Astrocyte (in vitro differentiated cells and primary cell): ENCODE measurements around the gene DCLRE1A. TPM values are rescaled to one million over a fixed set of nuclear protein-coding genes. Genes with fewer than 3 reads are reported as not detected.

Source experiments
- DNase-seq: peaks from one replicate; pipeline ENCODE4 v3.0.0-alpha.2; 2010; ENCODE audit warnings: low read depth
- FAIRE-seq: peaks from 2 replicates; lab custom pipeline; 2011; peaks lifted over from hg19 to GRCh38; lab: Jason Lieb, UNC
- H2AFZ ChIP-seq: 2 replicates; pipeline ENCODE4 v1.6.0; 2012; ENCODE audit warnings: low read depth, low read length, inconsistent platforms
- H3K27ac ChIP-seq: 2 replicates; pipeline ENCODE4 v1.5.1; 2011; ENCODE audit warnings: low read depth, low read length, inconsistent platforms
- H3K27me3 ChIP-seq: 2 replicates; pipeline ENCODE4 v1.6.0; 2011; ENCODE audit warnings: low read length, inconsistent platforms; ENCODE audit not compliant: insufficient read depth
- H3K36me3 ChIP-seq: 2 replicates; pipeline ENCODE4 v1.5.1; 2011; ENCODE audit warnings: low read length, inconsistent platforms; ENCODE audit not compliant: insufficient read depth
- H3K4me1 ChIP-seq: 2 replicates; pipeline ENCODE4 v1.5.1; 2011; ENCODE audit warnings: low read length, inconsistent platforms; ENCODE audit not compliant: insufficient read depth
- H3K4me2 ChIP-seq: 2 replicates; pipeline ENCODE4 v1.6.0; 2012; ENCODE audit warnings: low read length, inconsistent platforms
- H3K4me3 ChIP-seq: 2 replicates; pipeline ENCODE4 v1.5.1; 2011; ENCODE audit warnings: low read depth, mild to moderate bottlenecking, low read length, inconsistent platforms; ENCODE audit not compliant: insufficient read depth
- H3K79me2 ChIP-seq: 2 replicates; pipeline ENCODE4 v1.6.0; 2012; ENCODE audit warnings: mild to moderate bottlenecking, low read length, inconsistent platforms; ENCODE audit not compliant: insufficient read depth
- H3K9ac ChIP-seq: 2 replicates; pipeline ENCODE4 v1.6.0; 2012; ENCODE audit warnings: mild to moderate bottlenecking, low read length, inconsistent platforms
- H3K9me3 ChIP-seq: 2 replicates; pipeline ENCODE4 v1.5.1; 2012; ENCODE audit warnings: low read depth, mild to moderate bottlenecking, low read length, inconsistent platforms; ENCODE audit not compliant: insufficient read depth
- H4K20me1 ChIP-seq: 2 replicates; pipeline ENCODE4 v1.6.0; 2012; ENCODE audit warnings: low read length, inconsistent platforms; ENCODE audit not compliant: insufficient read depth
- H3K27ac Mint-ChIP-seq: one replicate; pipeline ENCODE4 v1.8.0; 2021; ENCODE audit warnings: mild to moderate bottlenecking, mixed read lengths; ENCODE audit not compliant: unreplicated experiment
- H3K27me3 Mint-ChIP-seq: one replicate; pipeline ENCODE4 v1.8.0; 2021; ENCODE audit warnings: low read depth, mixed read lengths; ENCODE audit not compliant: unreplicated experiment
- H3K36me3 Mint-ChIP-seq: one replicate; pipeline ENCODE4 v1.8.0; 2021; ENCODE audit warnings: low read depth, mixed read lengths; ENCODE audit not compliant: unreplicated experiment
- H3K4me1 Mint-ChIP-seq: one replicate; pipeline ENCODE4 v1.8.0; 2021; ENCODE audit warnings: low read depth, mixed read lengths; ENCODE audit not compliant: unreplicated experiment
- H3K4me3 Mint-ChIP-seq: one replicate; pipeline ENCODE4 v1.8.0; 2021; ENCODE audit warnings: mild to moderate bottlenecking, moderate library complexity, mixed read lengths; ENCODE audit not compliant: unreplicated experiment
- H3K9me3 Mint-ChIP-seq: one replicate; pipeline ENCODE4 v1.8.0; 2021; ENCODE audit warnings: mild to moderate bottlenecking, mixed read lengths; ENCODE audit not compliant: unreplicated experiment
- CTCF ChIP-seq: IDR thresholded peaks from 2 replicates; pipeline ENCODE4 v1.5.1; 2011; ENCODE audit warnings: low read depth, mild to moderate bottlenecking, inconsistent platforms, low read length, moderate library complexity; ENCODE audit not compliant: insufficient read depth
- EZH2 ChIP-seq: IDR thresholded peaks from 2 replicates; pipeline ENCODE4 v1.6.1; 2012; ENCODE audit warnings: mild to moderate bottlenecking, low read length, inconsistent platforms; ENCODE audit not compliant: insufficient read depth
- total RNA-seq: library from RNA; stranded (reverse); gene quantifications from 2 replicates; pipeline ENCODE4 v1.2.1, GENCODE V29; 2021

The DCLRE1A gene
- total RNA-seq, 1 donor from 2014 or later: 3.8 TPM

- H2AFZ ChIP-seq: no peak overlapping the region
- no peaks in the 10 kb centered on the region for H3K4me1 Mint-ChIP-seq
- no peaks in the 10 kb centered on the region for H3K9me3 ChIP-seq
- no peak overlapping the region for H3K9ac ChIP-seq
- H3K36me3 ChIP-seq: no peaks in the 10 kb centered on the region
- H3K27ac ChIP-seq: no peak overlapping the region
- TF ChIP-seq CTCF: no peak
- TF ChIP-seq EZH2: no peak
- no peaks in the 10 kb centered on the region for H3K27me3 ChIP-seq
- no peak overlapping the region for H3K4me3 Mint-ChIP-seq
- DNase-seq (no peak), FAIRE-seq (no peak)
- no peak overlapping the region for H3K4me3 ChIP-seq
- H3K9me3 Mint-ChIP-seq: peaks cover 17% of the 10 kb centered on the region
- H3K79me2 ChIP-seq: peaks cover 28% of the 10 kb centered on the region
- no peaks in the 10 kb centered on the region for H3K27me3 Mint-ChIP-seq
- no peak overlapping the region for H3K4me2 ChIP-seq
- H3K4me1 ChIP-seq: no peaks in the 10 kb centered on the region
- H4K20me1 ChIP-seq: peaks cover 13% of the 10 kb centered on the region
- no peak overlapping the region for H3K27ac Mint-ChIP-seq
- peaks cover 8% of the 10 kb centered on the region for H3K36me3 Mint-ChIP-seq
Measured at GRCh38 chr10:113872139-113873030, 18.5 kb upstream of the DCLRE1A start.

GRCh38 chr10:113869789-113870188 lies 15.9 kb upstream of the DCLRE1A start:
- peaks cover 28% of the 10 kb centered on the region for H3K79me2 ChIP-seq

More at GRCh38 chr10:113869789-113870188, 15.9 kb upstream of the DCLRE1A start:
- no peaks in the 10 kb centered on the region for H3K4me1 Mint-ChIP-seq
- Histone ChIP-seq H3K27me3 (no peaks in the 10 kb centered on the region), H4K20me1 (peaks cover 6% of the 10 kb centered on the region), H3K27ac (no peak overlapping the region), H3K4me3 (no peak overlapping the region), H3K36me3 (no peaks in the 10 kb centered on the region), H3K9me3 (no peaks in the 10 kb centered on the region), H2AFZ (no peak overlapping the region), H3K4me1 (no peaks in the 10 kb centered on the region), H3K4me2 (no peak overlapping the region), H3K9ac (no peak overlapping the region)
- peaks cover 17% of the 10 kb centered on the region for H3K9me3 Mint-ChIP-seq
- no peak for TF ChIP-seq CTCF
- TF ChIP-seq EZH2: no peak
- no peak overlapping the region for H3K27ac Mint-ChIP-seq
- DNase-seq (no peak), FAIRE-seq (no peak)
- H3K36me3 Mint-ChIP-seq: peaks cover 8% of the 10 kb centered on the region
- H3K27me3 Mint-ChIP-seq: no peaks in the 10 kb centered on the region
- no peak overlapping the region for H3K4me3 Mint-ChIP-seq
